ENCODE measurements around the gene FES. TPM values are rescaled to one million over a fixed set of nuclear protein-coding genes. Genes with fewer than 3 reads are reported as not detected.
A peak's percentile ranks its signal among the peaks of the same experiment; 100 is the strongest.

The FES gene
- total and polyA plus RNA-seq, 2 of the 13 experiments (the other 11 are each of a cell fraction or from before 2014, with no cell fraction given): 4.0 to 9.5 TPM

DNA sequence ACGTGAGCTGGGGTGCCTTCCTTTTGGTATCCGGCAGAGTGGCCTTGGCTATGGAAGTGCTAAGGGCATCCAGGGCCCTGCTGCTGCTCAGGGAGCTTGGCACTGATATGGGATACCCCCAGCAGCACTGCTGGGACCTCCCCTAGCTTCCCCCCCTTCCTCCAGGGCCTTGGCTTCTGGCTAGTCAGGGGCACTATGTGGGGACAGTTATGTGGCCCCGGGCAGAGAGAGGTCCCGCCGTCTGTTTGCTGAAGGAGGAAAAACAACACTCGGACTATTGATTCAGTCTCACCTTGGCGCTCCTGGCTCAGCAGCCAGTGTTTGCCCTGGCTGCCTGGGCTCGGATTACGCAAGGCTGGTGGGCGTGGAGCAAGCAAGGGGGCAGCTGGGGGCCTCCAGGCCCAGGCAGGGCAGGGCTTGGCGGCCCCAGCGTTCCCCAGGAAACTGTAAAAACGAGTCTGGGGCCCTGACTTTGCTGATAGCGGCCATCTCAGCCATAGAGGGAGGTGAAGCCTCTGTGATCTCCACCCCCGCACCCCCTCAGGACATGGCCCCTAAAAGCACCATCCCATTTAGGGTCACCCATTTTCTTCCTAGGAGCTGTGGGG lies 10.2 kb upstream of the FES start (continued):
- TF ChIP-seq, protein P1, sequence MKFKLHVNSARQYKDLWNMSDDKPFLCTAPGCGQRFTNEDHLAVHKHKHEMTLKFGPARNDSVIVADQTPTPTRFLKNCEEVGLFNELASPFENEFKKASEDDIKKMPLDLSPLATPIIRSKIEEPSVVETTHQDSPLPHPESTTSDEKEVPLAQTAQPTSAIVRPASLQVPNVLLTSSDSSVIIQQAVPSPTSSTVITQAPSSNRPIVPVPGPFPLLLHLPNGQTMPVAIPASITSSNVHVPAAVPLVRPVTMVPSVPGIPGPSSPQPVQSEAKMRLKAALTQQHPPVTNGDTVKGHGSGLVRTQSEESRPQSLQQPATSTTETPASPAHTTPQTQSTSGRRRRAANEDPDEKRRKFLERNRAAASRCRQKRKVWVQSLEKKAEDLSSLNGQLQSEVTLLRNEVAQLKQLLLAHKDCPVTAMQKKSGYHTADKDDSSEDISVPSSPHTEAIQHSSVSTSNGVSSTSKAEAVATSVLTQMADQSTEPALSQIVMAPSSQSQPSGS (CRISPR knock-in tag; IDR thresholded peaks at IDR 0.05): peak; percentile 92
- TF ChIP-seq, protein P2, sequence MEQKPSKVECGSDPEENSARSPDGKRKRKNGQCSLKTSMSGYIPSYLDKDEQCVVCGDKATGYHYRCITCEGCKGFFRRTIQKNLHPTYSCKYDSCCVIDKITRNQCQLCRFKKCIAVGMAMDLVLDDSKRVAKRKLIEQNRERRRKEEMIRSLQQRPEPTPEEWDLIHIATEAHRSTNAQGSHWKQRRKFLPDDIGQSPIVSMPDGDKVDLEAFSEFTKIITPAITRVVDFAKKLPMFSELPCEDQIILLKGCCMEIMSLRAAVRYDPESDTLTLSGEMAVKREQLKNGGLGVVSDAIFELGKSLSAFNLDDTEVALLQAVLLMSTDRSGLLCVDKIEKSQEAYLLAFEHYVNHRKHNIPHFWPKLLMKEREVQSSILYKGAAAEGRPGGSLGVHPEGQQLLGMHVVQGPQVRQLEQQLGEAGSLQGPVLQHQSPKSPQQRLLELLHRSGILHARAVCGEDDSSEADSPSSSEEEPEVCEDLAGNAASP (CRISPR knock-in tag; IDR thresholded peaks at IDR 0.05; ENCODE audit: borderline replicate concordance): peak; percentile 97
- TF ChIP-seq ZNF703 (CRISPR knock-in tag; IDR thresholded peaks at IDR 0.05; ENCODE audit: borderline replicate concordance): peak; percentile 98
- TF ChIP-seq MYC (CRISPR knock-in tag; IDR thresholded peaks at IDR 0.05; ENCODE audit: borderline replicate concordance): peak; percentile 71; the same call in 1 of the 2 replicates
- TF ChIP-seq ZBTB8A (CRISPR knock-in tag; IDR thresholded peaks at IDR 0.05; ENCODE audit: borderline replicate concordance, low read depth): peak; percentile 78; the same call in 1 of the 2 replicates
- TF ChIP-seq, protein P3, sequence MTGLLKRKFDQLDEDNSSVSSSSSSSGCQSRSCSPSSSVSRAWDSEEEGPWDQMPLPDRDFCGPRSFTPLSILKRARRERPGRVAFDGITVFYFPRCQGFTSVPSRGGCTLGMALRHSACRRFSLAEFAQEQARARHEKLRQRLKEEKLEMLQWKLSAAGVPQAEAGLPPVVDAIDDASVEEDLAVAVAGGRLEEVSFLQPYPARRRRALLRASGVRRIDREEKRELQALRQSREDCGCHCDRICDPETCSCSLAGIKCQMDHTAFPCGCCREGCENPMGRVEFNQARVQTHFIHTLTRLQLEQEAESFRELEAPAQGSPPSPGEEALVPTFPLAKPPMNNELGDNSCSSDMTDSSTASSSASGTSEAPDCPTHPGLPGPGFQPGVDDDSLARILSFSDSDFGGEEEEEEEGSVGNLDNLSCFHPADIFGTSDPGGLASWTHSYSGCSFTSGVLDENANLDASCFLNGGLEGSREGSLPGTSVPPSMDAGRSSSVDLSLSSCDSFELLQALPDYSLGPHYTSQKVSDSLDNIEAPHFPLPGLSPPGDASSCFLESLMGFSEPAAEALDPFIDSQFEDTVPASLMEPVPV (CRISPR knock-in tag; IDR thresholded peaks at IDR 0.05): peak; percentile 81
- peak; percentile 92 for TF ChIP-seq ZFP1 (CRISPR knock-in tag; IDR thresholded peaks at IDR 0.05)
- TF ChIP-seq, protein P4, sequence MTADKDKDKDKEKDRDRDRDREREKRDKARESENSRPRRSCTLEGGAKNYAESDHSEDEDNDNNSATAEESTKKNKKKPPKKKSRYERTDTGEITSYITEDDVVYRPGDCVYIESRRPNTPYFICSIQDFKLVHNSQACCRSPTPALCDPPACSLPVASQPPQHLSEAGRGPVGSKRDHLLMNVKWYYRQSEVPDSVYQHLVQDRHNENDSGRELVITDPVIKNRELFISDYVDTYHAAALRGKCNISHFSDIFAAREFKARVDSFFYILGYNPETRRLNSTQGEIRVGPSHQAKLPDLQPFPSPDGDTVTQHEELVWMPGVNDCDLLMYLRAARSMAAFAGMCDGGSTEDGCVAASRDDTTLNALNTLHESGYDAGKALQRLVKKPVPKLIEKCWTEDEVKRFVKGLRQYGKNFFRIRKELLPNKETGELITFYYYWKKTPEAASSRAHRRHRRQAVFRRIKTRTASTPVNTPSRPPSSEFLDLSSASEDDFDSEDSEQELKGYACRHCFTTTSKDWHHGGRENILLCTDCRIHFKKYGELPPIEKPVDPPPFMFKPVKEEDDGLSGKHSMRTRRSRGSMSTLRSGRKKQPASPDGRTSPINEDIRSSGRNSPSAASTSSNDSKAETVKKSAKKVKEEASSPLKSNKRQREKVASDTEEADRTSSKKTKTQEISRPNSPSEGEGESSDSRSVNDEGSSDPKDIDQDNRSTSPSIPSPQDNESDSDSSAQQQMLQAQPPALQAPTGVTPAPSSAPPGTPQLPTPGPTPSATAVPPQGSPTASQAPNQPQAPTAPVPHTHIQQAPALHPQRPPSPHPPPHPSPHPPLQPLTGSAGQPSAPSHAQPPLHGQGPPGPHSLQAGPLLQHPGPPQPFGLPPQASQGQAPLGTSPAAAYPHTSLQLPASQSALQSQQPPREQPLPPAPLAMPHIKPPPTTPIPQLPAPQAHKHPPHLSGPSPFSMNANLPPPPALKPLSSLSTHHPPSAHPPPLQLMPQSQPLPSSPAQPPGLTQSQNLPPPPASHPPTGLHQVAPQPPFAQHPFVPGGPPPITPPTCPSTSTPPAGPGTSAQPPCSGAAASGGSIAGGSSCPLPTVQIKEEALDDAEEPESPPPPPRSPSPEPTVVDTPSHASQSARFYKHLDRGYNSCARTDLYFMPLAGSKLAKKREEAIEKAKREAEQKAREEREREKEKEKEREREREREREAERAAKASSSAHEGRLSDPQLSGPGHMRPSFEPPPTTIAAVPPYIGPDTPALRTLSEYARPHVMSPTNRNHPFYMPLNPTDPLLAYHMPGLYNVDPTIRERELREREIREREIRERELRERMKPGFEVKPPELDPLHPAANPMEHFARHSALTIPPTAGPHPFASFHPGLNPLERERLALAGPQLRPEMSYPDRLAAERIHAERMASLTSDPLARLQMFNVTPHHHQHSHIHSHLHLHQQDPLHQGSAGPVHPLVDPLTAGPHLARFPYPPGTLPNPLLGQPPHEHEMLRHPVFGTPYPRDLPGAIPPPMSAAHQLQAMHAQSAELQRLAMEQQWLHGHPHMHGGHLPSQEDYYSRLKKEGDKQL (CRISPR knock-in tag; IDR thresholded peaks at IDR 0.05; ENCODE audit: low read depth): peak; percentile 99
- TF ChIP-seq ZNF329 (CRISPR knock-in tag; IDR thresholded peaks at IDR 0.05; ENCODE audit: low read depth): peak; percentile 86
- TF ChIP-seq, protein P5, sequence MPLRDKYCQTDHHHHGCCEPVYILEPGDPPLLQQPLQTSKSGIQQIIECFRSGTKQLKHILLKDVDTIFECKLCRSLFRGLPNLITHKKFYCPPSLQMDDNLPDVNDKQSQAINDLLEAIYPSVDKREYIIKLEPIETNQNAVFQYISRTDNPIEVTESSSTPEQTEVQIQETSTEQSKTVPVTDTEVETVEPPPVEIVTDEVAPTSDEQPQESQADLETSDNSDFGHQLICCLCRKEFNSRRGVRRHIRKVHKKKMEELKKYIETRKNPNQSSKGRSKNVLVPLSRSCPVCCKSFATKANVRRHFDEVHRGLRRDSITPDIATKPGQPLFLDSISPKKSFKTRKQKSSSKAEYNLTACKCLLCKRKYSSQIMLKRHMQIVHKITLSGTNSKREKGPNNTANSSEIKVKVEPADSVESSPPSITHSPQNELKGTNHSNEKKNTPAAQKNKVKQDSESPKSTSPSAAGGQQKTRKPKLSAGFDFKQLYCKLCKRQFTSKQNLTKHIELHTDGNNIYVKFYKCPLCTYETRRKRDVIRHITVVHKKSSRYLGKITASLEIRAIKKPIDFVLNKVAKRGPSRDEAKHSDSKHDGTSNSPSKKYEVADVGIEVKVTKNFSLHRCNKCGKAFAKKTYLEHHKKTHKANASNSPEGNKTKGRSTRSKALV (CRISPR knock-in tag; IDR thresholded peaks at IDR 0.05): peak; percentile 82; the same call in 1 of the 2 replicates

Data from HepG2 (cell line).